Heart left ventricle (tissue), 16 donors: ENCODE results near the gene MEX3C. TPM values are rescaled to one million over a fixed set of nuclear protein-coding genes. Genes with fewer than 3 reads are reported as not detected.
A peak's percentile ranks its signal among the peaks of the same experiment; 100 is the strongest.

Experiments used
- ATAC-seq, 4 donors: fragments of 200-7000 bp; cut with Tn5 transposase; one replicate each; pipeline ENCODE4 v1.9.1; 2020 to 2022; ENCODE audit warnings: moderate library complexity in 4 of 4, mild to moderate bottlenecking in 3 of 4, moderate number of reproducible peaks in 1 of 4
- DNase-seq, 5 donors: peaks; one replicate each; pipeline ENCODE4 v3.0.0-alpha.2; 2020
- H3K27ac ChIP-seq, 12 donors: fragments of 200-600 bp; sonication (generic) in 4 of 12; one replicate each; pipeline versions ENCODE4 v1.5.0 to v1.8.0; 2016 to 2022; ENCODE audit warnings: mild to moderate bottlenecking in 2 of 12
- H3K27me3 ChIP-seq, 9 donors: fragments of 200-600 bp; sonication (generic) in 2 of 9; one replicate each; pipeline versions ENCODE4 v1.5.1 to v1.8.0; 2016 to 2022; ENCODE audit warnings: mild to moderate bottlenecking in 3 of 9
- H3K36me3 ChIP-seq, 9 donors: fragments of 200-600 bp; sonication (generic) in 2 of 9; one replicate each; pipeline versions ENCODE4 v1.5.0 to v1.8.0; 2018 to 2022; ENCODE audit warnings: mild to moderate bottlenecking in 2 of 9
- H3K4me1 ChIP-seq, 12 donors: fragments of 200-600 bp; sonication (generic) in 4 of 12; one replicate each; pipeline versions ENCODE4 v1.5.0 to v1.8.0; 2016 to 2022; ENCODE audit warnings: mild to moderate bottlenecking in 3 of 12
- H3K4me3 ChIP-seq, 12 donors: fragments of 200-600 bp; sonication (generic) in 4 of 12; one replicate each; pipeline versions ENCODE4 v1.5.0 to v1.8.0; 2017 to 2022; ENCODE audit warnings: mild to moderate bottlenecking in 9 of 12, moderate library complexity in 4 of 12
- H3K9me3 ChIP-seq, 12 donors: fragments of 200-600 bp; sonication (generic) in 4 of 12; one replicate each; pipeline versions ENCODE4 v1.5.0 to v1.8.0; 2016 to 2022; ENCODE audit warnings: mild to moderate bottlenecking in 1 of 12
- POLR2A ChIP-seq, 2 donors: fragments of 450-650 bp; IDR thresholded peaks; one replicate each; pipeline ENCODE4 v1.6.1; 2017; ENCODE audit warnings: antibody characterized with exemption in 2 of 2, mild to moderate bottlenecking in 2 of 2, moderate library complexity in 2 of 2
- WGBS, 4 donors: extraction: QIAGEN DNeasy Blood & Tissue Kit in 2 of 4; methylation state at CpG; one replicate each; pipeline versions ENCODE4 v1.1.5 to v1.1.7; 2013 to 2018; 5-methylcytosine and 5-hydroxymethylcytosine counted together
- intact Hi-C, 10 donors: fragments of 100-400 bp; cut with DNase I; formaldehyde crosslinking; loops; one replicate each; pipeline versions ENCODE4 v1.11.1 to v1.14.2; 2022
- polyA plus RNA-seq, 2 donors: library from polyadenylated mRNA; stranded (reverse); fragments of 200-250 nt; gene quantifications; one replicate each; pipeline ENCODE4 v1.2.3, GENCODE V29; 2013
- total RNA-seq, 9 donors: library from RNA; depleted of rRNA in 2 of 9; stranded (reverse); fragments of >200 nt in 2 of 9; fragmentation: NEBNext Ultra II Directional in 3 of 9; extraction: Animal tissue kit (Norgen Biotek cat#: 25700) in 3 of 9; gene quantifications; one replicate each; pipeline versions ENCODE4 v1.1.0 to v1.2.4, GENCODE V29; 2016 to 2023
- TF ChIP-seq, protein P1 (sequence below), 12 donors: fragments of 200-600 bp; sonication (generic) in 4 of 12; IDR thresholded peaks; one replicate each; pipeline versions ENCODE4 v1.5.0 to v1.8.0; 2018 to 2022; ENCODE audit warnings: antibody characterized with exemption in 12 of 12, mild to moderate bottlenecking in 5 of 12
- donor health status: ischemic (EF 13 %, LVEDD 7.1; RV severe dilation, severe dysfunction).
- donor health status: healthy with polysubstance abuse.
- donor health status: DM: no; HTN: yes; CAD: no.
- donor health status: DM: no; HTN: no; CAD: no.
- donor health status: ischemic (EF 25% LVEDD 6.9; RV normal size, moderate dysfunction).
- donor health status: ischemic (EF 25% LVEDD 5.7; RV mildly dilated, moderate dysfunction).
- donor health status: healthy.
- donor health status: DM: yes; HTN: yes; CAD: no.
- donor health status: ischemic (EF 35%, LVEDD 5.7; RV mildly dilated, moderate dysfunction).
- donor health status: nonischemic (EF 11% LVEDD 7.7; RV severe dilation, severe dysfunction).
- donor health status: DM: yes; HTN: yes; CAD: no.
- donor health status: PGD.
- donor health status: ischemic (EF 29% LVEDD 5.4; RV normal size, mild dysfunction).
- donor health status: nonischemic (EF 23%, LVEDD 6.1; RV moderate dilation, normal function).

The MEX3C gene
- total and polyA plus RNA-seq, 11 donors = 6.2 to 28.2 (median 20.6) TPM

DNA sequence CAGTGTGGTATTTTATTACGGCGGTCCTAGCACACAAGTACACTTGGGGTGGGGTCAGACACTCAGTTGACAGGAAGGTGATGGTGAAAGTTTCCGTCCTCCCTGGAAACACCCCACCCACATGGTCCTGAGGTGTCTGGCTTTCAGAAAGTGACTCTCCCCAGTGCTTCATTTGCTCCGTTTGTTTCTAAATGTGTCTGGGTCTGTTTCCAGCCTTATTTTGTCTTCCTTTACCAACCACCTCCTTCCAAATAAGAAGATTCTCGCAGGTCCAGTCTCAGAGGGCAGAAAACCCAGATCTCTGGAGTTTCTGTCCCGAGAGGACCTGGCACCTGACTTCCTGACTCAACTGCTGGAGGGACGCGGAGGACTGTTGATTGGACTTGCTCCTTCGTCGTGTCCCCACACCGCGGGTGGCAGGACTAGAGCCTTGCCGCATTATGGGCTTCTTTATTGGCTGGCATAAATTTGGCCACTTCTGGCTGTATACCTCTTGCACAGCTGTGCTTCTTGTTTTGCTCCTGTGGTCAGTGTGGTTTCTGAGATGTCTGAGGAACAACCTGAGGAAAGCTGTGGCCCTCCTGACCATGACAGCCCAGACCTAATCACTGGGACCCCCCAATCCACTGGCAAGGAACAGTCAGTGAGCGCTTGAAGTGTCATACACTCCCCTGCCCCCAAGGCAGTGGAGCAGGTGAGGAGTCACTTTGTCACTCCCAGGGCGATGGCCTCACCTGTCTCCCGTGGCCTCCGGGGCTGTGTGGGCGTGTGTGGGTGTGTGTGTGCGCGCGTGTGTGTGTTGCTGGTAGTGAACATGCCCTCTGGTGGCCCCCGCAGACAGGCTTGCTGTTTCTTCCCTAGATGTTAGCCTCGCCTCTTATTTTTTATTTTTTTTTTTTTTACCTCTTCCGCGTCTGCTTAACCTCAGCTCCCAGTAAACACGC is 45.6 kb downstream of the MEX3C start:
- DNase-seq (no peak), ATAC-seq (no peak)
- TF ChIP-seq, protein P1, sequence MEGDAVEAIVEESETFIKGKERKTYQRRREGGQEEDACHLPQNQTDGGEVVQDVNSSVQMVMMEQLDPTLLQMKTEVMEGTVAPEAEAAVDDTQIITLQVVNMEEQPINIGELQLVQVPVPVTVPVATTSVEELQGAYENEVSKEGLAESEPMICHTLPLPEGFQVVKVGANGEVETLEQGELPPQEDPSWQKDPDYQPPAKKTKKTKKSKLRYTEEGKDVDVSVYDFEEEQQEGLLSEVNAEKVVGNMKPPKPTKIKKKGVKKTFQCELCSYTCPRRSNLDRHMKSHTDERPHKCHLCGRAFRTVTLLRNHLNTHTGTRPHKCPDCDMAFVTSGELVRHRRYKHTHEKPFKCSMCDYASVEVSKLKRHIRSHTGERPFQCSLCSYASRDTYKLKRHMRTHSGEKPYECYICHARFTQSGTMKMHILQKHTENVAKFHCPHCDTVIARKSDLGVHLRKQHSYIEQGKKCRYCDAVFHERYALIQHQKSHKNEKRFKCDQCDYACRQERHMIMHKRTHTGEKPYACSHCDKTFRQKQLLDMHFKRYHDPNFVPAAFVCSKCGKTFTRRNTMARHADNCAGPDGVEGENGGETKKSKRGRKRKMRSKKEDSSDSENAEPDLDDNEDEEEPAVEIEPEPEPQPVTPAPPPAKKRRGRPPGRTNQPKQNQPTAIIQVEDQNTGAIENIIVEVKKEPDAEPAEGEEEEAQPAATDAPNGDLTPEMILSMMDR (IDR thresholded peaks at IDR 0.05) = no peak
- TF ChIP-seq POLR2A (IDR thresholded peaks at IDR 0.05) = no peak
- 84 to 90% (median 87%) methylated on average over 26 of the region's 26 CpGs for whole genome bisulfite sequencing, 4 donors
- Histone ChIP-seq H3K27ac (peak overlapping the region in 1 of 12 donors; percentile 32), H3K4me1 (peaks cover 0 to 7% (median 0%) of the 10 kb centered on the region in 12 donors), H3K9me3 (no peaks in the 10 kb centered on the region), H3K27me3 (no peaks in the 10 kb centered on the region), H3K4me3 (no peak overlapping the region), H3K36me3 (no peaks in the 10 kb centered on the region)
- intact Hi-C loops = loop anchor here in 1 of 10 donors (10.0 kb wide), 1 partner anchor 63 kb away; no protein-coding TSS in a partner anchor

DNA sequence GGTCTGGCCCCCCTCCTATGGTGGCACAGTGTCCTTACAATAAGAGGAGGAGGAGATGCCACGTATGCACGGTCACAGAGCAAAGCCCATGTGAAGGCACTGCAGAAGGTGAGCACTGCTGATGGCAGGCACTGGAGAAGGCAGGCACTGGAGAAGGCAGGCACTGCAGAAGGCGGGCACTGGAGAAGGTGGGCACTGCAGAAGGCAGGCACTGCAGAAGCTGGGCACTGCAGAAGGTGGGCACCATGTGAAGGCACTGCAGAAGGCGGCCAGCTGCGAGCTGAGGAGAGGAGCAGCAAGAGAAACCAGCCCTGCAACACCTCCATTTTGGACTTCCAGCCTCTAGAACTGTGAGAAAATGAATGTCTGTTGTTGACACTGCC is 46.3 kb downstream of the MEX3C start:
- Histone ChIP-seq H3K4me1 (peaks cover 0 to 7% (median 0%) of the 10 kb centered on the region in 12 donors), H3K27ac (no peak overlapping the region), H3K9me3 (no peaks in the 10 kb centered on the region), H3K36me3 (no peaks in the 10 kb centered on the region), H3K4me3 (no peak overlapping the region), H3K27me3 (no peaks in the 10 kb centered on the region)
- WGBS, 4 donors = 81 to 92% (median 89%) methylated on average over 5 of the region's 5 CpGs
- ATAC-seq (no peak), DNase-seq (no peak)
- TF ChIP-seq, protein P1 (IDR thresholded peaks at IDR 0.05) = no peak
- TF ChIP-seq POLR2A (IDR thresholded peaks at IDR 0.05) = no peak
- intact Hi-C loops = loop anchor here in 1 of 10 donors (10.0 kb wide), 1 partner anchor 64 kb away; no protein-coding TSS in a partner anchor

DNA sequence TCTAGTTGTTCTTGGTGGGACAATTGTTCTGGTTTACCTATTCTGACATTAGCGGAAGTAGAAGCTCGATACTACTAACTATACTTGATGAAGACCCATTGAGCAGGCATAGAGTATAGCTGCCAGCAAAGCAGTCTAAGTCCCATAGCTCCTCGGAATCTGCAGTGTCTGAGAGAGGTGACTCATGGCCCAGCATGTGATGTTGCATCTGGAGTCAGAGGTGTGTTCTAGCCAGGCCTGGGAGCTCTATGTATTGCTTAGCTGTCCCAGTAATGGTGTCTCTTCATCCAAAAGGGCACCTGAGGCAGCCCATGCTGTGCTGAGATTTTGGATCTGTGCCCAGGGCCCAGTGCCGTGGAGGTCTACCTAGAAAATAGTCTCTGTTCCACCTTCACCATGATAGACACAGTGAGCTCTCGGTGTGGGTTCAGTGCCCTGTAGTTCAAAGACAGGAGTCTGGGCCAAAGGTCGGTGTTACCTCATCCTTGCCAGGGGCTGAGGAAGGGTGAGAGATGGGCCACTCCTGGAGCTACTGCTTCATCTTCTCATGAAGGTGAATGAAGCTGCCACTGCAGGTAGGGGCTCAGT is 47.3 kb downstream of the MEX3C start:
- ATAC-seq (no peak), DNase-seq (no peak)
- 89 to 96% (median 95%) methylated on average over 6 of the region's 6 CpGs for WGBS, 4 donors
- intact Hi-C loops = loop anchor here in 1 of 10 donors (10.0 kb wide), 1 partner anchor 65 kb away; no protein-coding TSS in a partner anchor
- H3K36me3 ChIP-seq = no peaks in the 10 kb centered on the region
- H3K9me3 ChIP-seq = no peaks in the 10 kb centered on the region
- no peak overlapping the region for H3K27ac ChIP-seq
- H3K4me3 ChIP-seq = no peak overlapping the region
- H3K4me1 ChIP-seq = peaks cover 0 to 7% (median 0%) of the 10 kb centered on the region in 12 donors
- no peak for TF ChIP-seq POLR2A (IDR thresholded peaks at IDR 0.05)
- TF ChIP-seq, protein P1 (IDR thresholded peaks at IDR 0.05) = no peak
- H3K27me3 ChIP-seq = no peaks in the 10 kb centered on the region

DNA sequence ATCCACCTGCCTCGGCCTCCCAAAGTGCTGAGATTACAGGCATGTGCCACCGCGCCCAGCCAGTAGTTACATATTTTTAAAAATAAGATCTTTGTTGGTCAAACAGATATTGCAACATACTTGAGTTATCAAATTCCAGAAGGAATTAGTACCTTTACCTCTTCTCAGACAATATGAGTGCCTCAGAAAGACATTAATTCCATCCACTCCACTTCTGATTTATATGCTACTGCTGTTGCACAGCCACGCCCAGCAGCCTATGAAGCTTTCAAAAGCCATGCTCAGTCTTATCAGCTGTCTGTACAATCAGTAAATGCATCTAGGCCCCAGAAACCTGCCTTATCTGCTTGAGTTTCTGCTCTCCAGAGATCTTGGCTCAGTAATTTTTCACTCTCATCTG is 47.8 kb downstream of the MEX3C start:
- 98 to 99% (median 98%) methylated on average over 4 of the region's 4 CpGs for WGBS, 4 donors
- Histone ChIP-seq H3K4me1 (peaks cover 0 to 7% (median 0%) of the 10 kb centered on the region in 12 donors), H3K27me3 (no peaks in the 10 kb centered on the region), H3K4me3 (no peak overlapping the region), H3K9me3 (no peaks in the 10 kb centered on the region), H3K27ac (no peak overlapping the region), H3K36me3 (no peaks in the 10 kb centered on the region)
- ATAC-seq (no peak), DNase-seq (no peak)
- TF ChIP-seq, protein P1 (IDR thresholded peaks at IDR 0.05) = no peak
- no peak for TF ChIP-seq POLR2A (IDR thresholded peaks at IDR 0.05)
- intact Hi-C loops = loop anchor here in 1 of 10 donors (10.0 kb wide), 1 partner anchor 65 kb away; no protein-coding TSS in a partner anchor
